Neural progenitor cell (in vitro differentiated cells): ENCODE measurements around the gene RASGRF2. TPM values are rescaled to one million over a fixed set of nuclear protein-coding genes. Genes with fewer than 3 reads are reported as not detected.

Source experiments
- DNase-seq: peaks from one replicate; pipeline ENCODE4 v3.0.0-alpha.2; 2016; ENCODE audit warnings: low spot score
- H2AFZ ChIP-seq: fragments of 200-600 bp; sonication (generic); replicated peaks from 2 replicates; pipeline ENCODE4 v1.6.1; 2016; ENCODE audit warnings: antibody characterized with exemption
- H3F3A ChIP-seq: fragments of 200-600 bp; sonication (generic); 2 replicates; pipeline ENCODE4 v1.6.1; 2016; ENCODE audit warnings: antibody characterized with exemption, low read depth
- H3K27ac ChIP-seq: fragments of 200-600 bp; sonication (generic); 2 replicates; pipeline ENCODE4 v1.5.1; 2016; ENCODE audit warnings: mild to moderate bottlenecking
- H3K27me3 ChIP-seq: fragments of 200-600 bp; sonication (generic); 2 replicates; pipeline ENCODE4 v1.6.1; 2016; ENCODE audit warnings: mild to moderate bottlenecking, moderate library complexity
- H3K36me3 ChIP-seq: fragments of 200-600 bp; sonication (generic); 2 replicates; pipeline ENCODE4 v1.5.1; 2016
- H3K4me1 ChIP-seq: fragments of 200-600 bp; sonication (generic); 2 replicates; pipeline ENCODE4 v1.6.1; 2016; ENCODE audit warnings: mixed run types
- H3K4me2 ChIP-seq: fragments of 200-600 bp; sonication (generic); 2 replicates; pipeline ENCODE4 v1.6.1; 2016
- H3K4me3 ChIP-seq: fragments of 200-600 bp; sonication (generic); 2 replicates; pipeline ENCODE4 v1.5.1; 2016
- H3K79me2 ChIP-seq: fragments of 200-600 bp; sonication (generic); 2 replicates; pipeline ENCODE4 v1.6.1; 2016; ENCODE audit warnings: low read depth
- H3K9ac ChIP-seq: fragments of 200-600 bp; sonication (generic); 2 replicates; pipeline ENCODE4 v1.6.1; 2016
- H3K9me3 ChIP-seq: fragments of 200-600 bp; sonication (generic); 2 replicates; pipeline ENCODE4 v1.5.1; 2016; ENCODE audit warnings: low read depth
- H4K20me1 ChIP-seq: fragments of 200-600 bp; sonication (generic); 2 replicates; pipeline ENCODE4 v1.6.1; 2016; ENCODE audit warnings: low read depth
- H3K27ac Mint-ChIP-seq: 3 replicates; pipeline ENCODE4 v1.8.0; 2021; ENCODE audit warnings: mixed read lengths
- H3K27me3 Mint-ChIP-seq: 2 replicates; pipeline ENCODE4 v1.8.0; 2022; ENCODE audit warnings: low read depth, mild to moderate bottlenecking, inconsistent platforms, moderate library complexity, mixed read lengths; ENCODE audit not compliant: insufficient read depth
- H3K36me3 Mint-ChIP-seq: 3 replicates; pipeline ENCODE4 v1.8.0; 2021; ENCODE audit warnings: mixed read lengths
- H3K4me1 Mint-ChIP-seq: 3 replicates; pipeline ENCODE4 v1.8.0; 2021; ENCODE audit warnings: mixed read lengths
- H3K4me3 Mint-ChIP-seq: 3 replicates; pipeline ENCODE4 v1.8.0; 2021; ENCODE audit warnings: mild to moderate bottlenecking, moderate library complexity, mixed read lengths
- H3K9me3 Mint-ChIP-seq: 3 replicates; pipeline ENCODE4 v1.8.0; 2020; ENCODE audit warnings: mixed read lengths
- CTCF ChIP-seq: fragments of 200-600 bp; sonication (generic); IDR thresholded peaks from 2 replicates; pipeline ENCODE4 v1.5.1; 2017; ENCODE audit warnings: antibody characterized with exemption, mild to moderate bottlenecking
- EZH2 ChIP-seq: fragments of 200-600 bp; sonication (generic); IDR thresholded peaks from 2 replicates; pipeline ENCODE4 v1.6.1; 2017; ENCODE audit warnings: antibody characterized with exemption, mild to moderate bottlenecking, moderate library complexity
- EZH2phosphoT487 ChIP-seq: fragments of 200-600 bp; sonication (generic); IDR thresholded peaks from 2 replicates; pipeline ENCODE4 v1.6.1; 2017; ENCODE audit warnings: antibody characterized with exemption
- total RNA-seq: library from RNA; depleted of rRNA; stranded (reverse); fragments of >200 nt; gene quantifications from 2 replicates; pipeline ENCODE4 v1.2.3, GENCODE V29; 2015; ENCODE audit warnings: low replicate concordance

The RASGRF2 gene
- total RNA-seq, 1 donor from 2014 or later, result 0.15 TPM

GRCh38 chr5:80931411-80931810 lies 28.8 kb upstream of the RASGRF2 start:
- no peak overlapping the region for H3K4me2 ChIP-seq
- H3K79me2 ChIP-seq, result no peaks in the 10 kb centered on the region
- no peaks in the 10 kb centered on the region for H3K9me3 ChIP-seq
- Mint-ChIP-seq H3K27me3 (no peaks in the 10 kb centered on the region), H3K36me3 (no peaks in the 10 kb centered on the region), H3K27ac (no peak overlapping the region), H3K4me3 (no peak overlapping the region), H3K9me3 (no peaks in the 10 kb centered on the region), H3K4me1 (no peaks in the 10 kb centered on the region)
- no peak for DNase-seq
- TF ChIP-seq EZH2 (no peak), EZH2phosphoT487 (no peak), CTCF (no peak)
- H4K20me1 ChIP-seq, result no peaks in the 10 kb centered on the region
- no peak overlapping the region for H2AFZ ChIP-seq
- H3K9ac ChIP-seq, result no peak overlapping the region
- peaks cover 5% of the 10 kb centered on the region for H3K4me1 ChIP-seq
- H3K36me3 ChIP-seq, result no peaks in the 10 kb centered on the region
- H3K4me3 ChIP-seq, result no peak overlapping the region
- no peak overlapping the region for H3K27ac ChIP-seq
- no peaks in the 10 kb centered on the region for H3F3A ChIP-seq
- H3K27me3 ChIP-seq, result no peaks in the 10 kb centered on the region

- no peaks in the 10 kb centered on the region for H3K9me3 ChIP-seq
- H3K36me3 ChIP-seq, result no peaks in the 10 kb centered on the region
- no peak for DNase-seq
- no peak overlapping the region for H3K27ac Mint-ChIP-seq
- H3K4me2 ChIP-seq, result no peak overlapping the region
- no peaks in the 10 kb centered on the region for H3F3A ChIP-seq
- H3K4me3 Mint-ChIP-seq, result no peak overlapping the region
- H3K27me3 Mint-ChIP-seq, result no peaks in the 10 kb centered on the region
- H3K27ac ChIP-seq, result no peak overlapping the region
- no peaks in the 10 kb centered on the region for H3K79me2 ChIP-seq
- no peak overlapping the region for H2AFZ ChIP-seq
- H3K27me3 ChIP-seq, result no peaks in the 10 kb centered on the region
- H3K36me3 Mint-ChIP-seq, result no peaks in the 10 kb centered on the region
- peaks cover 3% of the 10 kb centered on the region for H3K4me1 Mint-ChIP-seq
- H3K4me1 ChIP-seq, result no peaks in the 10 kb centered on the region
- TF ChIP-seq CTCF (no peak), EZH2 (no peak)
- no peaks in the 10 kb centered on the region for H4K20me1 ChIP-seq
- H3K4me3 ChIP-seq, result no peak overlapping the region
- no peaks in the 10 kb centered on the region for H3K9me3 Mint-ChIP-seq
- H3K9ac ChIP-seq, result no peak overlapping the region
Measured at GRCh38 chr5:80933036-80933435, 27.1 kb upstream of the RASGRF2 start.

GRCh38 chr5:80934751-80935150 lies 25.4 kb upstream of the RASGRF2 start:
- H3F3A ChIP-seq, result no peaks in the 10 kb centered on the region
- H4K20me1 ChIP-seq, result no peaks in the 10 kb centered on the region
- H3K79me2 ChIP-seq, result no peaks in the 10 kb centered on the region
- no peak overlapping the region for H3K4me2 ChIP-seq
- H3K4me1 ChIP-seq, result no peaks in the 10 kb centered on the region
- no peak overlapping the region for H3K27ac ChIP-seq
- Mint-ChIP-seq H3K9me3 (no peaks in the 10 kb centered on the region), H3K27me3 (no peaks in the 10 kb centered on the region), H3K27ac (no peak overlapping the region), H3K4me1 (peaks cover 3% of the 10 kb centered on the region), H3K36me3 (no peaks in the 10 kb centered on the region), H3K4me3 (no peak overlapping the region)
- no peak overlapping the region for H3K9ac ChIP-seq
- no peak overlapping the region for H3K4me3 ChIP-seq
- H3K9me3 ChIP-seq, result no peaks in the 10 kb centered on the region
- no peaks in the 10 kb centered on the region for H3K27me3 ChIP-seq
- DNase-seq, result no peak
- TF ChIP-seq EZH2 (no peak), CTCF (no peak), EZH2phosphoT487 (no peak)
- H2AFZ ChIP-seq, result no peak overlapping the region
- H3K36me3 ChIP-seq, result no peaks in the 10 kb centered on the region
